Measurements from ENCODE around the gene ZNF853. TPM values are rescaled to one million over a fixed set of nuclear protein-coding genes. Genes with fewer than 3 reads are reported as not detected.
"Not testable (repeated sequence)": the region's sequence is repeated elsewhere in the genome, so short reads cannot be mapped to it uniquely, and the experiment has no call there.

ZNF853 gene
- total and polyA plus RNA-seq, 4 experiments from 2014 or later: 0.34 to 2.2 (median 2.0) TPM

GRCh38 chr7:6628045-6628444, 12.6 kb downstream of the ZNF853 start:
- Histone ChIP-seq H3K4me1 (ENCODE audit: insufficient read depth, low read length) (peaks cover 21% of the 10 kb centered on the region), H3K27me3 (ENCODE audit: insufficient read depth, low read length) (no peaks in the 10 kb centered on the region), H3K27ac (ENCODE audit: low read depth, low read length) (no peak overlapping the region), H3K36me3 (ENCODE audit: insufficient read depth, low read length) (no peaks in the 10 kb centered on the region), H3K4me3 (ENCODE audit: low read length in 2 of 2) (no peak overlapping the region), H3K9me3 (ENCODE audit: control insufficient read depth in 1 of 2, low read length in 2 of 2) (no peaks in the 10 kb centered on the region)
- Mint-ChIP-seq H3K4me3 (no peak overlapping the region), H3K36me3 (no peaks in the 10 kb centered on the region), H3K27ac (peak overlapping the region in 2 of 7 donors; percentile 8 to 84), H3K27me3 (no peaks in the 10 kb centered on the region), H3K9me3 (no peaks in the 10 kb centered on the region), H3K4me1 (peaks cover 10 to 19% (median 14%) of the 10 kb centered on the region in 4 donors)
- ChIA-PET POLR2A (ENCODE audit: partially characterized antibody) (no interaction called here), CTCF (ENCODE audit: partially characterized antibody) (no interaction called here)
- no peak for DNase-seq
- intact Hi-C loops (cut with micrococcal nuclease): no loop called here

- no peak overlapping the region for H3K27ac ChIP-seq (ENCODE audit: low read depth, low read length)
- H3K9me3 ChIP-seq (ENCODE audit: control insufficient read depth in 1 of 2, low read length in 2 of 2): no peaks in the 10 kb centered on the region
- POLR2A ChIA-PET (ENCODE audit: partially characterized antibody): no interaction called here
- H3K27ac Mint-ChIP-seq: peak overlapping the region in 2 of 7 donors; percentile 29 to 78
- no peaks in the 10 kb centered on the region for H3K4me1 ChIP-seq (ENCODE audit: insufficient read depth, low read length)
- no peak for DNase-seq
- H3K27me3 Mint-ChIP-seq: no peaks in the 10 kb centered on the region
- H3K4me3 Mint-ChIP-seq: no peak overlapping the region
- CTCF ChIA-PET (ENCODE audit: partially characterized antibody): no interaction called here
- H3K4me1 Mint-ChIP-seq: peaks cover 0 to 4% (median under 1%) of the 10 kb centered on the region in 4 donors
- no peaks in the 10 kb centered on the region for H3K36me3 ChIP-seq (ENCODE audit: insufficient read depth, low read length)
- H3K4me3 ChIP-seq (ENCODE audit: low read length in 2 of 2): no peak overlapping the region
- intact Hi-C loops (cut with micrococcal nuclease): no loop called here
- no peaks in the 10 kb centered on the region for H3K36me3 Mint-ChIP-seq
- no peaks in the 10 kb centered on the region for H3K27me3 ChIP-seq (ENCODE audit: insufficient read depth, low read length)
- no peaks in the 10 kb centered on the region for H3K9me3 Mint-ChIP-seq
Observed at GRCh38 chr7:6630007-6630849, 14.8 kb downstream of the ZNF853 start.

- H3K4me3 ChIP-seq (ENCODE audit: low read length in 2 of 2): no peak overlapping the region
- DNase-seq: no peak
- intact Hi-C loops (cut with micrococcal nuclease): no loop called here
- CTCF ChIA-PET (ENCODE audit: partially characterized antibody): no interaction called here
- POLR2A ChIA-PET (ENCODE audit: partially characterized antibody): no interaction called here
- Mint-ChIP-seq H3K4me1 (peaks cover 0 to 3% (median 0%) of the 10 kb centered on the region in 4 donors), H3K4me3 (no peak overlapping the region), H3K27ac (peak overlapping the region in 1 of 7 donors; percentile 70), H3K9me3 (no peaks in the 10 kb centered on the region), H3K36me3 (no peaks in the 10 kb centered on the region), H3K27me3 (no peaks in the 10 kb centered on the region)
- H3K9me3 ChIP-seq (ENCODE audit: control insufficient read depth in 1 of 2, low read length in 2 of 2): no peaks in the 10 kb centered on the region
- no peaks in the 10 kb centered on the region for H3K36me3 ChIP-seq (ENCODE audit: insufficient read depth, low read length)
- H3K27ac ChIP-seq (ENCODE audit: low read depth, low read length): no peak overlapping the region
- no peaks in the 10 kb centered on the region for H3K4me1 ChIP-seq (ENCODE audit: insufficient read depth, low read length)
- no peaks in the 10 kb centered on the region for H3K27me3 ChIP-seq (ENCODE audit: insufficient read depth, low read length)
Observed at GRCh38 chr7:6631605-6632004, 16.2 kb downstream of the ZNF853 start.

GRCh38 chr7:6634021-6634420, 18.6 kb downstream of the ZNF853 start:
- peak overlapping the region in 1 of 7 donors; percentile 32 for H3K27ac Mint-ChIP-seq
- CTCF ChIA-PET (ENCODE audit: partially characterized antibody): no interaction called here
- H3K4me3 Mint-ChIP-seq: peak overlapping the region in 2 of 8 donors; percentile 25 to 37

GRCh38 chr7:6634971-6635370, 19.6 kb downstream of the ZNF853 start:
- H3K27ac ChIP-seq (ENCODE audit: low read depth, low read length); intact Hi-C loops (cut with micrococcal nuclease); H3K27me3 ChIP-seq (ENCODE audit: insufficient read depth, low read length); H3K27me3 Mint-ChIP-seq; H3K36me3 ChIP-seq (ENCODE audit: insufficient read depth, low read length); DNase-seq; H3K9me3 Mint-ChIP-seq; H3K4me3 ChIP-seq (ENCODE audit: low read length in 2 of 2); H3K9me3 ChIP-seq (ENCODE audit: control insufficient read depth in 1 of 2, low read length in 2 of 2); CTCF ChIA-PET (ENCODE audit: partially characterized antibody); POLR2A ChIA-PET (ENCODE audit: partially characterized antibody): not testable (repeated sequence)
- peak overlapping the region in 2 of 7 donors; percentile 59 to 78 for H3K27ac Mint-ChIP-seq
- peaks cover 20% of the 10 kb centered on the region for H3K4me1 ChIP-seq (ENCODE audit: insufficient read depth, low read length)
- peaks cover 8 to 15% of the 10 kb centered on the region in 2 donors for H3K36me3 Mint-ChIP-seq
- H3K4me1 Mint-ChIP-seq: peaks cover 10 to 24% (median 21%) of the 10 kb centered on the region in 4 donors
- peak overlapping the region in 4 of 8 donors; percentile 35 to 71 (median 50) for H3K4me3 Mint-ChIP-seq

More at GRCh38 chr7:6634021-6634420, 18.6 kb downstream of the ZNF853 start:
- Histone ChIP-seq H3K27ac (ENCODE audit: low read depth, low read length) (no peak overlapping the region), H3K36me3 (ENCODE audit: insufficient read depth, low read length) (no peaks in the 10 kb centered on the region), H3K4me3 (ENCODE audit: low read length in 2 of 2) (no peak overlapping the region), H3K9me3 (ENCODE audit: control insufficient read depth in 1 of 2, low read length in 2 of 2) (no peaks in the 10 kb centered on the region), H3K4me1 (ENCODE audit: insufficient read depth, low read length) (peaks cover 13% of the 10 kb centered on the region), H3K27me3 (ENCODE audit: insufficient read depth, low read length) (no peaks in the 10 kb centered on the region)
- H3K27me3 Mint-ChIP-seq: no peaks in the 10 kb centered on the region
- no peaks in the 10 kb centered on the region for H3K9me3 Mint-ChIP-seq
- intact Hi-C loops (cut with micrococcal nuclease): no loop called here
- POLR2A ChIA-PET (ENCODE audit: partially characterized antibody): no interaction called here
- H3K4me1 Mint-ChIP-seq: peaks cover 7 to 14% (median 13%) of the 10 kb centered on the region in 4 donors
- H3K36me3 Mint-ChIP-seq: peaks cover under 1 to 9% of the 10 kb centered on the region in 2 donors
- DNase-seq: no peak

- H3K4me3 ChIP-seq (ENCODE audit: low read length in 2 of 2): peak within 1 kb of the TSS in 1 of 2 donors; percentile 54
- CTCF ChIA-PET (ENCODE audit: partially characterized antibody): no interaction called here
- peak within 1 kb of the TSS; percentile 84 to 90 (median 88) for H3K4me3 Mint-ChIP-seq
- H3K27ac ChIP-seq (ENCODE audit: low read depth, low read length): peak within 1 kb of the TSS; percentile 63
- H3K36me3 ChIP-seq (ENCODE audit: insufficient read depth, low read length): peaks cover 10% of the 10 kb centered on the region
- no peaks in the 10 kb centered on the region for H3K9me3 ChIP-seq (ENCODE audit: control insufficient read depth in 1 of 2, low read length in 2 of 2)
- intact Hi-C loops (cut with micrococcal nuclease): loop anchor here (1.0 to 2.0 kb wide), 2 partner anchors 47 to 70 kb away; partner anchors contain the start of genes INTS15 and ZNF12
- H3K9me3 Mint-ChIP-seq: no peaks in the 10 kb centered on the region
- no peaks in the 10 kb centered on the region for H3K27me3 Mint-ChIP-seq
- H3K4me1 Mint-ChIP-seq: peaks cover 13 to 28% (median 24%) of the 10 kb centered on the region in 4 donors
- H3K27ac Mint-ChIP-seq: peak within 1 kb of the TSS; percentile 78 to 95 (median 90)
- peaks cover 20 to 30% of the 10 kb centered on the region in 2 donors for H3K36me3 Mint-ChIP-seq
- POLR2A ChIA-PET (ENCODE audit: partially characterized antibody): interaction anchor here (1.0 to 2.6 kb wide), 6 partner anchors 11 to 49 kb away, joined by 3 to 8 read pairs (median 4); partner anchors contain the start of gene INTS15
- H3K27me3 ChIP-seq (ENCODE audit: insufficient read depth, low read length): no peaks in the 10 kb centered on the region
- peak in 4 of 5 donors; percentile 40 to 63 (median 47) for DNase-seq
- peaks cover 20% of the 10 kb centered on the region for H3K4me1 ChIP-seq (ENCODE audit: insufficient read depth, low read length)
Observed at GRCh38 chr7:6636741-6637543, 21.5 kb downstream of the ZNF853 start, which contains the start of gene ZNF316. TSS of gene ZNF316 (plus strand) at chr7:6637318. CDS start at chr7:6642410, 5,092 bp downstream.
